GM12872 (cell line): ENCODE measurements around the gene ZER1.

Experiments
- CTCF ChIP-seq: IDR thresholded peaks from 3 replicates; pipeline ENCODE4 v1.5.1; 2011; ENCODE audit warnings: low read depth, mild to moderate bottlenecking, low read length, moderate library complexity; ENCODE audit not compliant: insufficient read depth

The ZER1 gene

GRCh38 chr9:128785427-128785826 is 13.7 kb upstream of the ZER1 start:
- no peak for TF ChIP-seq CTCF

- no peak for TF ChIP-seq CTCF
Observed at GRCh38 chr9:128782669-128783068, 10.9 kb upstream of the ZER1 start.

- no peak for TF ChIP-seq CTCF
Observed at GRCh38 chr9:128781187-128782070, 9.7 kb upstream of the ZER1 start.

- TF ChIP-seq CTCF: no peak
Observed at GRCh38 chr9:128774804-128775203, 3.1 kb upstream of the ZER1 start.

GRCh38 chr9:128773049-128773448 is 1.3 kb upstream of the ZER1 start:
- TF ChIP-seq CTCF: no peak

GRCh38 chr9:128771094-128771721 is 519 bp downstream of the ZER1 start:
- TF ChIP-seq CTCF: no peak

- no peak for TF ChIP-seq CTCF
Observed at GRCh38 chr9:128770286-128771030, 1.3 kb downstream of the ZER1 start.
